Activated T-cell treated with anti-CD3 and anti-CD28 coated beads, Interleukin-2, amount 50 U/mL, for 24 hours (primary cell): ENCODE results near the gene NPPA.

Source experiments
- DNase-seq: peaks from one replicate; pipeline ENCODE4 v3.0.0-alpha.2; 2020
- H3K27ac Mint-ChIP-seq: 2 replicates; pipeline ENCODE4 v1.8.0; 2020; ENCODE audit warnings: mild to moderate bottlenecking, mixed read lengths
- H3K27me3 Mint-ChIP-seq: 2 replicates; pipeline ENCODE4 v1.8.0; 2020; ENCODE audit warnings: mixed read lengths
- H3K36me3 Mint-ChIP-seq: 2 replicates; pipeline ENCODE4 v1.8.0; 2020; ENCODE audit warnings: low read depth, mixed read lengths
- H3K4me1 Mint-ChIP-seq: 2 replicates; pipeline ENCODE4 v1.8.0; 2020; ENCODE audit warnings: low read depth, mixed read lengths
- H3K4me3 Mint-ChIP-seq: 2 replicates; pipeline ENCODE4 v1.8.0; 2020; ENCODE audit warnings: mild to moderate bottlenecking, moderate library complexity, mixed read lengths
- H3K9me3 Mint-ChIP-seq: 2 replicates; pipeline ENCODE4 v1.8.0; 2020; ENCODE audit warnings: mixed read lengths

NPPA gene

DNA sequence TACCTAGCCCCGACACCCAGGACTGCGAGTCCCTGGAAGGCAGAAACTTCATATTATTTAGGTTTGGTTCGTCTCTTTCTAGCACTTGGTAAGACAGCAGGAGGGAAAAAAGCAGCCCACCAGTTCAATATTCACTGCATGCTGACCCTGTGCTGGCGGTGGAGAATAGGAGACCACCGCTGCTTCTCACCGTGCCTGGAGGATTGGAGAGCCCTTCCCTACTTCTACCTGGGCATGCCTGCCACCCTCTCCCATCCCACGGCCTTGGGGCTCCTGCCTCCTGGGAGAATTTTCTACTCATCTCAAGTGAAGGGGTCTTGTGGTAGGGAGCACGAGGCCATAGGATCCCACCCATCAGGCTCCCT lies 47.2 kb downstream of the NPPA start:
- no peak overlapping the region for H3K27ac Mint-ChIP-seq

DNA sequence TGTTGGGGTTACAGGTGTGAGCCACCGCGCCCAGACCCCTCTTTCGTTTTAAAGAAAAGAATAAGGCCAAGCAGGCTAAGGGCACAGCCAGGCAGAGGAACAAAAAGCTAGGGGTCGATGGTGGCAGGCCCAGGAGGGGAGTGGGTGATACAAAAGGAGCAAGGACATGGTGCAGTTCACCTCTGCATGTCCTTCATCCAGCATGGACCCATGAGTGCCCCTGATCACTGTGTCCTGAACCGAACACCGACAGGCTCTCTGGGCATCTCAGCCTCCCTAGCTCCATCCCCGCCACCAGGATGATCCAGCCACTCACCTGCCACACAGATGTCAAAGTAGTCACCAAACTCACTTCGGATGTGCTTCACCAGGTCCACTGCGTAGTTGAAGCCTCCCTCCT lies 47.7 kb downstream of the NPPA start:
- no peak overlapping the region for H3K4me3 Mint-ChIP-seq
- peaks cover 30% of the 10 kb centered on the region for H3K4me1 Mint-ChIP-seq
- no peak overlapping the region for H3K27ac Mint-ChIP-seq

More for the DNA sequence above, 47.2 kb downstream of the NPPA start:
- no peaks in the 10 kb centered on the region for H3K27me3 Mint-ChIP-seq
- peaks cover 35% of the 10 kb centered on the region for H3K4me1 Mint-ChIP-seq
- no peak overlapping the region for H3K4me3 Mint-ChIP-seq
- H3K9me3 Mint-ChIP-seq, result no peaks in the 10 kb centered on the region
- peaks cover 64% of the 10 kb centered on the region for H3K36me3 Mint-ChIP-seq
- no peak for DNase-seq

DNA sequence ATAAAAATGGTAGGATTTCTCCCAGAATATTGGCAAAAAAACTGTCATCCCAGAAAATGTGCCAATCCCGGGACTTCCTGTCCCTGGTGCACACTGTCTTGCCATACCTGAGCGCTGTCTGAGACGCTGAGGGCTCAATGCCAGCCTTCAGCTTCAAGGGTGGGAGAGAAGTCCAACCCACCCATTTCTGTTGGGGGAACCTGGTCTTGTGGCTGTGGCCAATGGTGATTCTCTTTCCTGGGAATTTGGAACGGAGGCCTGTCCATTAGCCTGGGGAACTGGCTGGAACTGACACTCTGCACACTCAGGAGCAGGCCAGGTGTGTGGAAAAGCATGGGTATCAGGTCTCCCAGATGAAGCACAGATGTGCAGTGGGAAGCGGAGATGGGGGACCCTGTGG lies 48.5 kb downstream of the NPPA start:
- Mint-ChIP-seq H3K27ac (no peak overlapping the region), H3K4me3 (no peak overlapping the region), H3K4me1 (peaks cover 23% of the 10 kb centered on the region), H3K36me3 (peaks cover 75% of the 10 kb centered on the region), H3K27me3 (no peaks in the 10 kb centered on the region), H3K9me3 (no peaks in the 10 kb centered on the region)
- no peak for DNase-seq

More for the DNA sequence above, 47.7 kb downstream of the NPPA start:
- Mint-ChIP-seq H3K27me3 (no peaks in the 10 kb centered on the region), H3K9me3 (no peaks in the 10 kb centered on the region), H3K36me3 (peaks cover 67% of the 10 kb centered on the region)
- DNase-seq, result no peak

DNA sequence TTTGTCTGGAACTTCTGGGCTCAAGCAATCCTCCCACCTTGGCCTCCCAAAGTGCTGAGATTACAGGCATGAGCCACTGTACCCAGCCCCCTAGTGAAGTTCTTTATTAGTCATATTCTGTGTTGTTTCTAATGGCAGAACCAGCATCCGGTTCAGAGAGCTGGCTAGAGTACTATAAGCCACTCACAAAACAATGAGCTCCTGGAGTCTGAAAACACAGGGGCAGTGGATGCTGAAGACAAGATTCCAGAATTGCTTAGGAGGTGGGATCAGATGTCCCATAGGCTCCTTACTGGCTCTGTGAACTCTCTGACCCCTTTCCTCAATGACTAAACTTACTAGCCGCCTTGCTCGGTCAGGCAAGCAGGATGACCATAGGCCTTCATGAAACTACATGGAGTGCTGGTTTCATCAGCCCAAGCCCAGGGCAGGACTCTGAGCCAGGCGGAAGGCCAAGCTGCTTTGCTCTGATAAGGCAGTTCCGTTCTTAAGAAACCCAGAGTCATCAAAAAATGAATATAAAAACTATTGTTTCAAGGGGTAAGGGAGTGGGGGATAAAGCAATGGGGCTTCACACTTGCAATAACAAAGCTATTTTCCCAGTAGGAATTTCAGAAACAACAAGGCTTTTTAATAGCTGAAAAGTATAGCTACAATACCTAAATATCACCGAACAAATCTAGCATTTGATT lies 49.9 kb downstream of the NPPA start:
- Mint-ChIP-seq H3K27me3 (no peaks in the 10 kb centered on the region), H3K4me3 (no peak overlapping the region), H3K9me3 (no peaks in the 10 kb centered on the region), H3K27ac (no peak overlapping the region), H3K4me1 (peaks cover 10% of the 10 kb centered on the region), H3K36me3 (peaks cover 80% of the 10 kb centered on the region)
- no peak for DNase-seq

DNA sequence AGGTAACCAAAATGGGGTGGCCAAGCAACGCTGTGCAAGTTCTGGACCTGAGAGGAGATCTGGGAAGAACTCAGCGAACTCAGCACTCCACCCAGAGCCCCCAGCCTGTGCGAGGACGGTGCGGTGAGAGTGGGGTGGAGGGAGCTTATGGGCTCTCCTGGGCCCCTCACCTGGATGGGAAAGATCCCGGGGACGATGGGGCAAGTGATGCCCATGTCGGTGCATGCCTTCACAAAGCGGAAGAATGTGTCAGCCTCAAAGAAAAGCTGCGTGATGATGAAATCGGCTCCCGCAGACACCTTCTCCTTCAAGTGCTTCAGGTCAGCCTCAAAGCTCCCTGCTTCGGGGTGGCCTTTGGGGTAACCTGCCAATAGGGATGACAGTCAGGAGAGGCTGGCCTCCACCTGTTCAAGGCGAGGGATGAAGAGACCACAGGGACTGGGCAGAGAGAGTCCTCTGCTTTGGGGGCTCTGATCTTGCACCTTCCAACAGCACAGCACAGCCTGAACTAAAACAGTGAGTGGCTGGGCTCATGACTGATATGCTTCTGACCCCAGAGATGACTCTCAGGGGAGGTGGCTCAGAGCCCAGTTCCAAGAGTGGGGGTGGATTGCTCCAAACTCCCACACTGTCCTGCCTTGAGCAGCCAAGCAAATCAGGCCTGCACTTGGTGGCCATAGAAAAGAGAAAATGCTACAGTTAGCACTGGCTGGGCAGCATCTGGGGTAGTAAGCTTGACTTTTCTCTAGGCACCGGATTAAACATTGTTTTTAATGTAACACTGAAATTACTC lies 51.4 kb downstream of the NPPA start:
- Mint-ChIP-seq H3K9me3 (no peaks in the 10 kb centered on the region), H3K4me1 (no peaks in the 10 kb centered on the region), H3K27ac (peak overlapping the region; percentile 38), H3K27me3 (no peaks in the 10 kb centered on the region), H3K36me3 (peaks cover 80% of the 10 kb centered on the region), H3K4me3 (no peak overlapping the region)
- no peak for DNase-seq
